MM.1S (cell line): Measurements from ENCODE around the gene GON7.
"Not testable (repeated sequence)": the region's sequence is repeated elsewhere in the genome, so short reads cannot be mapped to it uniquely, and the experiment has no call there.

ENCODE experiments used
- DNase-seq: peaks from one replicate; pipeline ENCODE4 v3.0.0-alpha.2; 2015
- H2AFZ ChIP-seq: fragments of 300-600 bp; sonication (generic); 2 replicates; pipeline ENCODE4 v1.6.0; 2016; ENCODE audit warnings: antibody characterized with exemption, low read length
- H3F3A ChIP-seq: fragments of 300-600 bp; sonication (generic); 2 replicates; pipeline ENCODE4 v1.6.1; 2016; ENCODE audit warnings: mild to moderate bottlenecking, antibody characterized with exemption, low read length, moderate library complexity, mixed read lengths; ENCODE audit not compliant: insufficient read depth
- H3K27ac ChIP-seq: fragments of 300-600 bp; sonication (generic); 2 replicates; pipeline ENCODE4 v1.5.1; 2016; ENCODE audit warnings: mild to moderate bottlenecking, low read length
- H3K27me3 ChIP-seq: fragments of 300-600 bp; sonication (generic); replicated peaks from 2 replicates; pipeline ENCODE4 v1.6.0; 2016; ENCODE audit warnings: low read length; ENCODE audit not compliant: insufficient read depth
- H3K36me3 ChIP-seq: fragments of 300-600 bp; sonication (generic); replicated peaks from 2 replicates; pipeline ENCODE4 v1.6.1; 2016; ENCODE audit warnings: mild to moderate bottlenecking, low read length, mixed read lengths; ENCODE audit not compliant: insufficient read depth
- H3K4me1 ChIP-seq: fragments of 300-600 bp; sonication (generic); 2 replicates; pipeline ENCODE4 v1.6.1; 2016; ENCODE audit warnings: low read length, mixed read lengths
- H3K4me2 ChIP-seq: fragments of 300-600 bp; sonication (generic); 2 replicates; pipeline ENCODE4 v1.6.0; 2016; ENCODE audit warnings: low read depth, low read length
- H3K4me3 ChIP-seq: fragments of 300-600 bp; sonication (generic); 2 replicates; pipeline ENCODE4 v1.5.1; 2016; ENCODE audit warnings: low read length, mixed read lengths
- H3K79me2 ChIP-seq: fragments of 300-600 bp; sonication (generic); 2 replicates; pipeline ENCODE4 v1.6.1; 2016; ENCODE audit warnings: mixed run types, low read length, mixed read lengths
- H3K9ac ChIP-seq: fragments of 300-600 bp; sonication (generic); 2 replicates; pipeline ENCODE4 v1.6.1; 2016; ENCODE audit warnings: low read length, mixed read lengths
- H3K9me2 ChIP-seq: fragments of 300-600 bp; sonication (generic); replicated peaks from 2 replicates; pipeline ENCODE4 v1.6.1; 2016; ENCODE audit warnings: mild to moderate bottlenecking, low read length, mixed read lengths; ENCODE audit not compliant: insufficient read depth
- H3K9me3 ChIP-seq: fragments of 300-600 bp; sonication (generic); replicated peaks from 2 replicates; pipeline ENCODE4 v1.6.1; 2016; ENCODE audit warnings: mild to moderate bottlenecking, low read length, mixed read lengths; ENCODE audit not compliant: insufficient read depth
- H4K20me1 ChIP-seq: fragments of 300-600 bp; sonication (generic); 2 replicates; pipeline ENCODE4 v1.6.1; 2016; ENCODE audit warnings: mild to moderate bottlenecking, low read length, moderate library complexity, mixed read lengths; ENCODE audit not compliant: insufficient read depth
- EZH2 ChIP-seq: fragments of 300-600 bp; sonication (generic); optimal IDR thresholded peaks from 2 replicates; pipeline ENCODE3; 2017; ENCODE audit warnings: low read depth, mild to moderate bottlenecking, antibody characterized with exemption, low read length, mixed read lengths
- EZH2phosphoT487 ChIP-seq: fragments of 300-600 bp; sonication (generic); IDR thresholded peaks from 2 replicates; pipeline ENCODE4 v1.6.1; 2018; ENCODE audit warnings: antibody characterized with exemption, low read length
- TF ChIP-seq, protein P1 (sequence below): fragments of 300-600 bp; sonication (generic); IDR thresholded peaks from 2 replicates; pipeline ENCODE4 v1.5.1; 2016; ENCODE audit warnings: antibody characterized with exemption, low read length, mixed read lengths

GON7 gene

DNA sequence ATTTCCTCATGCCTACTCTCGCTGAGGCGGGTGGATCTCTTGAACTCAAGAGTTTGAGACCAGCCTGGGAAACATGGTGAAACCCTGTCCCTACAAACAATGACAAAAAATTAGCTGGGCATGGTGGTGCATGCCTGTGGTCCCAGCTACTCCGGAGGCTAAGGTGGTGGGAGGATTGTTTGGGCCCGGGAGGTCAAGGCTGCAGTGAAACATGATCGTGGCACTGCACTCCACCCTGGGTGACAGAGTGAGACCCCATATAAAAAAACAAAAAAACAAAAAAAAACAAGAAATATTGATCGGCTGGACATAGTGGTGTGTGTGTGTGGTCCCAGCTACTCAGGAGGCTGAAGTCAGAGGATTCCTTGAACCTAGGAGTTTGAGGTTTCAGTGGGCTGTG, 31.4 kb downstream of the GON7 start:
- no peak for TF ChIP-seq EZH2
- TF ChIP-seq, protein P1, sequence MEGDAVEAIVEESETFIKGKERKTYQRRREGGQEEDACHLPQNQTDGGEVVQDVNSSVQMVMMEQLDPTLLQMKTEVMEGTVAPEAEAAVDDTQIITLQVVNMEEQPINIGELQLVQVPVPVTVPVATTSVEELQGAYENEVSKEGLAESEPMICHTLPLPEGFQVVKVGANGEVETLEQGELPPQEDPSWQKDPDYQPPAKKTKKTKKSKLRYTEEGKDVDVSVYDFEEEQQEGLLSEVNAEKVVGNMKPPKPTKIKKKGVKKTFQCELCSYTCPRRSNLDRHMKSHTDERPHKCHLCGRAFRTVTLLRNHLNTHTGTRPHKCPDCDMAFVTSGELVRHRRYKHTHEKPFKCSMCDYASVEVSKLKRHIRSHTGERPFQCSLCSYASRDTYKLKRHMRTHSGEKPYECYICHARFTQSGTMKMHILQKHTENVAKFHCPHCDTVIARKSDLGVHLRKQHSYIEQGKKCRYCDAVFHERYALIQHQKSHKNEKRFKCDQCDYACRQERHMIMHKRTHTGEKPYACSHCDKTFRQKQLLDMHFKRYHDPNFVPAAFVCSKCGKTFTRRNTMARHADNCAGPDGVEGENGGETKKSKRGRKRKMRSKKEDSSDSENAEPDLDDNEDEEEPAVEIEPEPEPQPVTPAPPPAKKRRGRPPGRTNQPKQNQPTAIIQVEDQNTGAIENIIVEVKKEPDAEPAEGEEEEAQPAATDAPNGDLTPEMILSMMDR = no peak
- no peak for TF ChIP-seq EZH2phosphoT487
- Histone ChIP-seq H3K27me3 (no peaks in the 10 kb centered on the region), H3K27ac (no peak overlapping the region), H3K79me2 (no peaks in the 10 kb centered on the region), H3K9ac (no peak overlapping the region), H3K9me2 (no peaks in the 10 kb centered on the region), H3K36me3 (no peaks in the 10 kb centered on the region), H3K4me3 (no peak overlapping the region), H2AFZ (no peak overlapping the region), H3K9me3 (no peaks in the 10 kb centered on the region), H4K20me1 (no peaks in the 10 kb centered on the region), H3K4me2 (no peak overlapping the region), H3F3A (no peaks in the 10 kb centered on the region), H3K4me1 (no peaks in the 10 kb centered on the region)
- no peak for DNase-seq

DNA sequence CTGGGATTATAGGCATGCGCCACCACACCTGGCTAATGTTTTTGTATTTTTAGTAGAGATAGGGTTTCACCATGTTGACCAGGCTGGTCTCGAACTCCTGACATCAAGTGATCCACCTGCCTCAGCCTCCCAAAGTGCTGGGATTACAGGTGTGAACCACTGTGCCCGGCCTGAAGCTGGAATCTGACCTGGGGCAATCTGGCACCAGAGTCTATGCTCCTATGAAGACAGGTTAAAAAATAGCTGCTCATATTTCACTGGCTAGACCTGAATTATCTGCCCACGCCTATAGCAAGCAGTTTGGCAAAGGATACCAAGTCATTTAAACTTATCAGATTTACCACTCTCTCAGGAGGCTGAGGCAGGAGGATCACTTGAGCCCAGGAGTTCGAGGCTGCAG, 32.1 kb downstream of the GON7 start:
- not testable (repeated sequence) for H3K4me3 ChIP-seq, H2AFZ ChIP-seq, H3K27me3 ChIP-seq, H3K36me3 ChIP-seq, H3K9me2 ChIP-seq, H3K4me1 ChIP-seq, H3K79me2 ChIP-seq, H3K27ac ChIP-seq, H4K20me1 ChIP-seq, H3F3A ChIP-seq, DNase-seq, H3K4me2 ChIP-seq, H3K9ac ChIP-seq, H3K9me3 ChIP-seq

DNA sequence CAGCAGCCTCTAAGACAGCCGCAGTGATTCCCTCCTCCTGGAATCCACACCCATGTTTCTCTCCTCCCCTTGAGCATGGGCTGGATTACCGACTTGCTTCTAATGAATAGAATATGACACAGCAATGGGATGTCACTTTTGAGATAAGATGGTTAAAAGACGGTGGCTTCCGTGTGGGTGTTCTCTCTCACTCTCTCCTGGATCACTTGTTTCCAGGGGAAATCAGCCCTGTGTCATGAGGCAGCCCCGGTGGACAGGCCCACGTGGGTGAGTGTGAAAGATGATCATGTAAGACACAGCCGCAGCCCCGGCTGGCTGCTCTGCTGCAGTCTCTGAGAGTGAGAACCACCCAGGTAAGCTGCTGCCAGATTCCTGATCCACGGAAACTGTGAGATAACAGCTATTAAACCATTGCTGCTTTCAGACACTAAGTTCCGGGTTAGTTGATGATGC, 32.9 kb downstream of the GON7 start:
- no peak overlapping the region for H3K27ac ChIP-seq
- TF ChIP-seq EZH2phosphoT487 (no peak), EZH2 (no peak)
- TF ChIP-seq, protein P1 = no peak
- no peaks in the 10 kb centered on the region for H3F3A ChIP-seq
- H3K9me3 ChIP-seq = no peaks in the 10 kb centered on the region
- no peaks in the 10 kb centered on the region for H3K27me3 ChIP-seq
- no peak overlapping the region for H3K4me2 ChIP-seq
- no peaks in the 10 kb centered on the region for H3K79me2 ChIP-seq
- H3K4me3 ChIP-seq = no peak overlapping the region
- no peak overlapping the region for H2AFZ ChIP-seq
- H3K9me2 ChIP-seq = no peaks in the 10 kb centered on the region
- no peaks in the 10 kb centered on the region for H3K36me3 ChIP-seq
- H4K20me1 ChIP-seq = no peaks in the 10 kb centered on the region
- no peak for DNase-seq
- no peaks in the 10 kb centered on the region for H3K4me1 ChIP-seq
- no peak overlapping the region for H3K9ac ChIP-seq

DNA sequence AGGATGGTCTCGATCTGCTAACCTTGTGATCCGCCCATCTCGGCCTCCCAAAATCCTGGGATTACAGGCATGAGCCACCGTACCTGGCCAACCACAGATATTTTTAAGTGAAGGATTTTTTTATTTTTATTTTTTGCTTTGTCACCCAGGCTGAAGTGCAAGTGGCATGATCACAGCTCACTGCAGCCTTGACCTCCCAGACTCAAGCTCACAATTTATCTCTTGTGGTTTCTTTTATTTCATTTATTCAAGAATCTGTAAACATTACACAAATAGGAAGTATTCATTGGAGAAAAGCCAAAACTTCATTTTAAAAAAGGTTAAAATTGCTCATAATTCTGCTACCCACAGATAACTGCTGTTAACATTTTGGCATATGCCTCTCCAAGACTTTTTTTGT, 35.5 kb downstream of the GON7 start:
- Histone ChIP-seq H3K4me2 (no peak overlapping the region), H3K27ac (no peak overlapping the region), H3K4me3 (no peak overlapping the region), H3K79me2 (no peaks in the 10 kb centered on the region), H3K36me3 (no peaks in the 10 kb centered on the region), H3K27me3 (no peaks in the 10 kb centered on the region), H3F3A (no peaks in the 10 kb centered on the region), H2AFZ (no peak overlapping the region), H3K9me3 (no peaks in the 10 kb centered on the region), H3K9ac (no peak overlapping the region), H3K4me1 (no peaks in the 10 kb centered on the region), H3K9me2 (no peaks in the 10 kb centered on the region), H4K20me1 (no peaks in the 10 kb centered on the region)
- DNase-seq = no peak
- no peak for TF ChIP-seq EZH2
- TF ChIP-seq, protein P1 = no peak
- TF ChIP-seq EZH2phosphoT487 = no peak

DNA sequence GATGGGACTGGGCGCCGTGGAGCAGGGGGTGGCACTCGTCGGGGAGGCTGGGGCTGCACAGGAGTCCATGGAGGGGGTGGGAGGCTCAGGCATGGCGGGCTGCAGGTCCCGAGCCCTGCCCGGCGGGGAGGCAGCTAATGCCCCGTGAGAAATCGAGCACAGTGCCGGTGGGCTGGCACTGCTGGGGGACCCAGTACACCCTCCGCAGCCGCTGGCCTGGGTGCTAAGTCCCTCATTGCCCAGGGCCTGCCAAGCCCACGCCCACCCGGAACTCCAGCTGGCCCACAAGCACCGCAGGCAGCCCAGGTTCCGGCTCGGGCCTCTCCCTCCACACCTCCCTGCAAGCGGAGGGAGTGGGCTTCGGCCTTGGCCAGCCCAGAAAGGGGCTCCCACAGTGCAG, 36.7 kb downstream of the GON7 start:
- not testable (repeated sequence) for H2AFZ ChIP-seq, H3K79me2 ChIP-seq, DNase-seq

DNA sequence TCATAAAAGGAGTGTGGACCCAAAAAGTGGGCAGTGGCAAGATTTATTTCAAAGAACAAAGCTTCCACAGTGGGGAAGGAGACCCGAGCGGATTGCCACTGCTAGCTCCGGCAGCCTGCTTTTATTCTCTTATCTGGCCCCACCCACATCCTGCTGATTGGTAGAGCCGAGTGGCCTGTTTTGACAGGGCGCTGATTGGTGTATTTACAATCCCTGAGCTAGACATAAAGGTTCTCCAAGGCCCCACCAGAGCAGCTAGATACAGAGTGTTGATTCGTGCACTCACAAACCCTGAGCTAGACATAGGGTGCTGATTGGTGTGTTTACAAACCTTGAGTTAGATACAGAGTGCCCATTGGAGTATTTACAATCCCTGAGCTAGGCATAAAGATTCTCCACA, 37.2 kb downstream of the GON7 start:
- not testable (repeated sequence) for H3F3A ChIP-seq, H3K4me1 ChIP-seq, H3K4me3 ChIP-seq, H3K79me2 ChIP-seq, H2AFZ ChIP-seq, H3K4me2 ChIP-seq, H3K27ac ChIP-seq, DNase-seq, H3K9me2 ChIP-seq, H3K9me3 ChIP-seq, H4K20me1 ChIP-seq, H3K9ac ChIP-seq, H3K36me3 ChIP-seq, H3K27me3 ChIP-seq

More for the DNA sequence above, 36.7 kb downstream of the GON7 start:
- not testable (repeated sequence) for H3K9ac ChIP-seq, H3K4me3 ChIP-seq, H3K27me3 ChIP-seq, H3F3A ChIP-seq, H3K36me3 ChIP-seq, H3K9me2 ChIP-seq, H4K20me1 ChIP-seq, H3K27ac ChIP-seq, H3K4me1 ChIP-seq, H3K9me3 ChIP-seq, H3K4me2 ChIP-seq
